A204.1 (cell line): ENCODE data around the gene C3orf20.

ENCODE experiments used
- FAIRE-seq: peaks from 2 replicates; lab custom pipeline; 2012; peaks lifted over from hg19 to GRCh38; lab: Jason Lieb, UNC

The C3orf20 gene

DNA sequence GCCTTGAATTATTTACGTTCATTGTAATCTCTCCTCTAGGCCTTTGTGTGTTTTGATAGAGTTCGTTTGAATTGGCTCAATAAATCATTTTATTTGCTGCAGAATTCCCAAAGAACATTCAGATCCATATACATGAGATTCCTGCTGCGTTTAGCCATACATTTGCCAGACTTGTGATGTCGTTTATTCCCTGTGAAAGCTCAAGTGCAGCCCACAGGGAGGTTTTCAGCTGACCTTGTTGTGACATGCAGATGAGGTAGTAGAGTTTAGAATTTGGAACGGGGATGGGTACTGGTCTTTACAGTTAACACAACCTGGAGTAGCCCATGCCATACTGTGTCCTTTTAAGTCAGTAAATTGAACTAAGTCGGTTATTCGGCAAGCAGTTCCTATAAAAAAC lies at the start of gene C3orf20:
Gene C3orf20 (plus strand): TSS at position 301 of the 400 bp plus-strand sequence. CDS start 7,573 bp downstream, outside the sequence.
- no peak for FAIRE-seq

DNA sequence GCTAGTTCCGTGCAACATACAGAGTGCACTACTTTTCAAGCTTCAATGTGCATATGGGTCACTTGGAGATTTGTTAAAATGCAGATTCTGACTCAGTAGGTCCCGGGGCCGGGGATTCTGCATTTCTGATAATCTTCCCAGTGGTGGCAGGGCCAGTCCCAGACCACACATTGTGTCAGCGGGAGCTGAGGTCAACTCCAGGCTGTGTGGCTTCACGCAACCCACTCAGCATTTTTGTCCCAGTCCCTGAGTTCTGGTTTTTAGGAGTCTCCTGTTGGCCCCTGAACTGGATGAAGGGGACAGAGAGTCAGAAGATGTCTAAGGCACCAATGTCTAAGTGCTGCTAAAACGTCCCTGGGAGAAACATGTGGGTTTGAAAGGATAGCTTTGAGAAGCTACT lies 49.5 kb upstream of the C3orf20 start:
- FAIRE-seq = no peak

DNA sequence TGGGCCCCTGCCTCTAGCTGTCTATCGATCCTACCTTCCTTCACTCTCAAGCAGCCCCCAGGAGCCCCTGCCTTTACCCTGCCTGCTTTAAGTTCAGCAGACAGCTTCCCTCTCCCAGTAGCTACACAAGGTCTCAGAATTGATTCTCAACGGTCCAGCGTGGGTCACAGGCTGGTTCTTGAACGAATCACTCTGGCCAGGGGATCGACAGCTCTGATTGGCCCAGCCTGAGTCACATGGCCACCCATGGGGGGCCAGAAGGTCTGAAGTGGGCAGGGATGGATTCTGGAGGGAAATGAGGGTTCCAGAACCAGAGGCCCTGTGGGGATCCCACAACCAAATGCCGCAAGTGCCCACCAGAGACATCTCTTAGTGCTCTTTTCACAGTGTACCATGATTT lies 47.1 kb upstream of the C3orf20 start:
- no peak for FAIRE-seq

DNA sequence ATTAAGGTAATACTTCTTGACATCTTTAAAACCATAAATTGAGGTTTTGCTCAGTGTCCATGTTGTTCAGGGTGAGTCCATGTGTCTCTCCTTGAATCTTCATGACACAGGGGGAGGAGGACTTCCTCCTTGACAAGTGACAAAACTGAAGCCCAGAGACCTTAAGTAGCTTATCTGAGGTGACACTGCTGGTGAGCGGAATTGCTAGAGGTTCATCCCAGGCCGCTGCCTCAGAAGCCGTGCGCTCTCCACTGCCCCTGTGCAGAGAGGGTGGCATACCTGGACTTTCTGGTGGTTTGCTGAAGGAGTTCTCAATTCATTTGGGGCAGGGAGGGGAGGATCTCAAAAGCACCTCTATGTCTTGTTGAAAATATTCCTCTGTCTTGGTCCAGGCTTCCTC lies 46.5 kb upstream of the C3orf20 start:
- FAIRE-seq = no peak

DNA sequence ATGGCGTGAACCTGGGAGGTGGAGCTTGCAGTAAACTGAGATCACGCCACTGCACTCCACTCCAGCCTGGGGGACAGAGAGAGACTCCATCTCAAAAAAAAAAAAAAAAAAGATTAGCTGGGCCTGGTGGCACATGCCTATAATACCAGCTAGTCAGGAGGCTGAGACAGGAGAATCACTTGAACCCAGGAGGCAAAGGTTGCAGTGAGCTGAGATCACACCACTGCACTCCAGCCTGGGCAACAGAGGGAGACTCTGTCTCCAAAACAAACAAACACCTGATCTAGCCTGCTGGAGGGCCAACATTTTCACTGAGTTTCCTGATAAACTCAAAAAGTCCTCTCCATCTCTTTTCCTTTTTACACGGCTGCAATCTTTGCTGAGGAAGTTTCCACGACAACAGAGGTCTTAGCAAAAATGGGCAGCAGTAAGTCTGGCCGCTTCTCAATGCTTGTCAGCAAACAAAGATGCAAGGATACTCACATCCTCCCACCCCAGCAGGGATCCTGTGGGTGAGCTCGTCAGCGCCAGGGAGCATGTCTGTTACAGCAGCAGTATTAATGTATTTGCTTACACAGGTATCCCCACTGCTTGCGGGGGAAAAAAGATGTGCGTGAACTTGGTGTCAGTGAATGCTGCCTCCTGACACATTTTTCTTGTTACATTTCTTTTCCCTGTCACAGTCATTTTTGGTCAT lies 44.4 kb upstream of the C3orf20 start:
- FAIRE-seq = no peak

DNA sequence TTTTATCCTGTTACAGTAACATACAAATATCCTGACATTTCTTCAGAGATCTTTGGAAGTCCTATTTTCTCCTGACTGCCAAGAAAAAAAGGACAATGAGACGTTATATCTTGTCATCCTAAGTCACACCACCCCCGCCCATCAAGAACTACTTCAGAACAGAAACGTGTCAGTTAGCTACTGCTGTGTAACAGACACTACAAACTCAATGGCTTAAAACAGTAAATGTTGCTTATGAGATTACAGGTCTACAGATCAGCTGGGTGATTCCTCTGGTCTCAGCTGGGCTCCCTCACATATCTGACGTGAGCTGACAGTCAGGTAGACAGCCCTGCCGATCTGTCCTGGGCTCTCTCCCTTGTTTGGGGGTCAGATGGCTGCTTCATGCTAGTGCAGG lies 43.8 kb upstream of the C3orf20 start:
- FAIRE-seq = no peak

DNA sequence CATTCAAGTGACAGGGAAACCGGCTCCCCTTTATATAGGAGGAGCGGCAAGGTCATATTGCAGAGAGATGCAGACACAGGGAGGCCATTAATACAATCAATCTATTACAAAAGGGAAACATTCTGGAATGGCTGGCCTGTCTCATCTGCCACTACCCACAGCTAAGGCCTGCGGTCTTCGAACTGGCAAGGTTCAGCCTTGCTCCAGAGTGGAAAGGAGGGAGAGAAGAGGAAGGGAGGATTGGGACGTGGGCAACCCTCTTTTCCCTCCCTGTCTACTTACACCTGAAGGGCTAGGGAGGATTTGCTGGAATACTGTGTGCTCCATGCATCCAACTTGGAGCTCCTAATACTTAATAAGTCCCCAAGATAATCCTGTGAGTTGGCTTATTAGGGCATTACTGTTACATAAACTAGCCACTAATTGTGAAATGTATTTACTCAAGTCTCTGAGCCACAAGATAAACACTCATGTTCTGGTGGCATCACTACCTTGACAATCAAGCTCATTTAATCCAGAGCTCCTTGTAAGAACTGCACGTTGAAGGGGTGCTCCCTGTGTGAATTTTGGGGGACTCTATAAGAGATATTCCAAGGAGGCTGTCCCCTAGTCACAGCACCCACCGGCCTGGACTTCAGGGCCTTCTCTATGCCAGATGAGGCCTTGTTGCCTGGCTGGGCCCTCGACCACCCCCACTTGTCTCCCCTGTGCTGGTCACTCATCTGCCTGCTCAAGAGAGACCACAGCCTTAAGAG lies 43.1 kb upstream of the C3orf20 start:
- no peak for FAIRE-seq

DNA sequence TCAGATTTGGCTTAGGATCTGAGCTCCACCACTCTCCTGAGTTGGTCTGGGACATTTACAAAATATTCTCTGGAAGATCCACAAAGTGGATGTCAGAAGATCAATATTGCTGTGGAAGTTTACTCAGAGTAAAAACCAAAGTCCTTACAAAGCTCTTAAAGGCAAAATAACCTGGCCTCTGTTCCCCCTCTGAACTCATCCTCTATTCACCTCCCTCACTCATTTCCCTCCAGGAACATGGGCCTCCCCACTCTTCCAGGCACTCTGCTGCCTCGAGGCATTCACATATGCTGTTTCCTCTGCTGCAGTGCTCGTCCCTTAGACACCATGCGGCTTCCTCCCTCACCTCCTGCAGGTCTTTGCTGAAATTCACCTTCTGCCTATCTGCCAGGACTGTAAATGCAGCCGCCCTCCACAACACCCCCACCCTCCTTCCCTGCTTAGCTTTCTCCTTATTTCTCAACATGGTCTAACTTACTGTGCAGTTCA lies 42.5 kb upstream of the C3orf20 start:
- no peak for FAIRE-seq

DNA sequence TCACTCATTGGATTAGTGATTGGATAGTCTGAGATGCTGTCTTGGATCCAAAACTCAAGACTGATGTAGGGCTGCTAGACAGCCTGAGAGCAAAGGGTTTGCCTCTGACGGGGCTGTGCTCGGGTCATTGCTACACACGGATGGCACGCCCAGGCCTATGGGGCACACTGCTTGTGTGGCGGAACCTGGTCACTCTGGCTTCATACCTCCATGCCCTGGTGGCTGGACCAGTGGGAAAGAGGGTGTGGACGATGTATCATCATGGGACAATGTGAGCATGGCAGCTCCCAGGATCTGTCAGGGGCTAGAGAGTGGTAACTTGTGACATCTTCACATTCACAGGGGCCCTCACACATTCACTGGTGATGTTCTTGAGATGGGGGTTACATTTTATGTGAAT lies 41.5 kb upstream of the C3orf20 start:
- FAIRE-seq = no peak

DNA sequence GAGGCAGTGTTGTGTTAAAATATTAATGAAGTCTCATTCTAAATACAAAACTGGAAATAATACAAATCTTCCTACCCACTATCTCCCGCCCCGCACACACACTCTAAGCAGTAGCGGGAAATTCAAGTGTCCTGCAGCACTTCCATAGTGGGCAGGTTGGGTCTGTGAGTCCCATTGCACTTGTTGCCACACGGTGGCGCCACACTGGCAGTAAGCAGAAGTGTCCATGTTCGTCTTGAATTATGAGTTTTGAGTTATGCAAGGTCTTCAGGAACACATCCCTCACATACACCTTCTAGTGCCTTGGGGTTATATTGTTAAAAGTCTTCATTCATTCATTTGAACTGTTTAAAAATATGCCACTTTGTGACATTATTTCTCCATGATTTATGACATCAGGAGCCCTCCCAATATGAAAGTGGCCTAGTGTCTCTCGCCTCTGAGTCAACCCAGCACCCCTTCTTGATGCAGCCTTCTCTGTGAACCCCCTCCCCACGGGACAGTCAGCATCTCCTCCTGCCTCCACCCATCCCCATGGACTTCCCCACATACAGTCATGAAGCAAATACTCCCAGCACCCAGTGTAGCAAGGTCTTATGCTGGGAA lies 41.0 kb upstream of the C3orf20 start:
- no peak for FAIRE-seq

DNA sequence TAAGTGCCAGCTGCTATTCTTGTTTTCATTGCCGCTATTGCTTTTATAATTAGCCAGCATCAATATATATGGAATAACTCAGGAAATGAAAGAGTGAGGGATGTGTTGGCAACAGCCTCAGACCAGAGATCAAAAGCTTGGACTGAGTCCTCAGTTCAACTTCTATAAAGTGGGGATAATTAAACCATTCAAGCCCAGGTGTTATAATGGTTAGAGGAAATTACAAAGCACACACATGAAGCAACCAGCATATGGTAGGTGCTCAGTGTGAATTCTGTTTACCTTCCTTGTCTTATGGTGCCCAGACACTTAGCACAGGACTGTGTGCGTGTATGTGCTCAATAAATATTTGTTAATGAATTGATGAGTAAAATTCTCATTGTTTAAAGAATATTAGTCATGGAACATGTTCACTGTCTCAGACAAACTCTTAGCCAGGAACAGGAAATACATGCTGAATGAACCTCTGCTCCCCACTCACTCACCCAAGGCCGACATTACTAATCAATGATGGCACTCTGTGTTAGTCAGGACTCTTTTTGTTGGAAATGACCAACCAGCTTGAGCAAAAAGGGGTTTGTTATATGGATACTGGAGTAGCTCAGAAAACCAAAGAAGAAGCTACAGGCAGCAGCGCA lies 40.1 kb upstream of the C3orf20 start:
- FAIRE-seq = no peak

DNA sequence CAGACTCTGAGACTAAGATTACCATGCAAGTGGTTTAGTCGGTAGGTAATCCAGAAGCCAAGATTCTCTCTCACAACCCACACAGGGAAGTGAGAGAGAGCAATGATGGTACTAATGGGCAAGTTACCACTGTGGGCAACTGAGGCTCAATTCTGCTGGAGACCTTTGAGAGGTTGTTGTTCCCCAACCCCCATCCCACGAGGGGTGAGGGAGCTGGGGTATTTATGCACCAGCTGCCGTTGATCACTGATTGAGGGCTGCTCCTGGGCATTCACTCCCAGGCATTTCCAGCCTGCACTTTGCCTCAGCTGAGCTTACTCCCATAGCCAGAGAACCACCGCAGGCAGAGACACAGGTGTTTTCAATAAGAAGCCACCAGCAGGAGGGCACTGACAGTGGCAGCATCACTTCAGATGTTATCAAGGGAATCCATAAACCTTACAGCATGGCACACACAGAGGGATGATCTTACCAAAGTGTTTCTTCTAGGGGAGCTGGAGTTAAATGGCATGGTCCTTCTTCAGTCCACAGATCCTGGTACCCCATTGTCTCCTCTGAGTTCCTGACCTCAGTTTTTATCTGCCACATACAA lies 38.3 kb upstream of the C3orf20 start:
- FAIRE-seq = no peak

DNA sequence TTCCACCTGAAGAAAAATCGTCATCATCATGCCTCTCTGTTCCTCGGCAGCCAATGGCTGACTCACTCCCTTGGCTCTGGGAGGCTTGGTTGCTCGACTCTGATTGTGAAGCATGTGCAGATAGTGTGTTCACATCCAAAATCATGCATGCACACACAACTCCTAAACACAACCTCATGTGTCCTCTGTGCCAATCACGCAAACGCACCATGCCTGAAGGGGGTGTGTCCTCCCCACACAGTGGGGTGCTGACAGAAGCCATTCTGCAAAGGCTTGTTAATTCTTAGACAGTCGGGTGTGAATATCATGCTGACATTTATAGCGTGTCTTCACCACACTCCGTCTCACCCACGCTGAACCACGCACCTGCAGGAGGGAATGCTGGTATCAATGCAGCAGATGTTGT lies 34.8 kb upstream of the C3orf20 start:
- no peak for FAIRE-seq

DNA sequence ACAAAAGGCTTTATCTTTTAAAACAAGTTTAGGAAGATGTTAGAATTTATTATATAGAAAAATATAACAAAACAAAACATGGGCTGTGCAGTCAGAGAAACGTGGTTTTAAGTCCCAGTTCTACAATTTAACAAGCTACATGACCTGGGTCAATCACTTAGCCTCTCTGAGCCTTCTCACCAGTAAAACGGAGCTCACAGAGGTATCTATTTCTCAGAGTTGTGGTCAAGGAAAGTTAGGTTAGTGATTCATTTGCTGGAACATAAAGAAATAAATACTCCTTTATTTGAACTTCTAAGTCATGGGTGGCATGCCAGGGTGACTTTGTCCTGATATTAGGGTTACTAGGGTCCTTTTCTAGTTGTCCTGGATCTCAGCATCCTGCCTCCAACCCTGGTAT lies 34.2 kb upstream of the C3orf20 start:
- FAIRE-seq = no peak

DNA sequence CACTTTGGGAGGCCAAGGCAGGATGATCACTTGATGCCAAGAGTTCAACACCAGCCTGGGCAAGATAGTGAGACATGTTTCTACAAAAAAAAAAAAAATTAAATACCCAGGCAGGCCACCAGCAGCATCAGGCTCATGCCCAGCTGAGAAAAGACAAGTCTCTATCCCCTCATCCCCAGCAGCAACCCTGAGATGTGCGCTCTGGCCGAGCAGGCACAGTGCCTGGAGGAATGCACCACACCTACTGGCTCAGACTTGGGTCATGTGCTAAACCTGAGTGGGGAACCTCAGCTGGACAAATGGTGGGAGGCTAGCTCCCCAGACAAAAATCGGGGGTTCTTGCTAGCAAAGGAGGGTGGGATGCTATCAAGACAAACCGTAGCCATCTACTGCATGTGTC lies 33.6 kb upstream of the C3orf20 start:
- no peak for FAIRE-seq

DNA sequence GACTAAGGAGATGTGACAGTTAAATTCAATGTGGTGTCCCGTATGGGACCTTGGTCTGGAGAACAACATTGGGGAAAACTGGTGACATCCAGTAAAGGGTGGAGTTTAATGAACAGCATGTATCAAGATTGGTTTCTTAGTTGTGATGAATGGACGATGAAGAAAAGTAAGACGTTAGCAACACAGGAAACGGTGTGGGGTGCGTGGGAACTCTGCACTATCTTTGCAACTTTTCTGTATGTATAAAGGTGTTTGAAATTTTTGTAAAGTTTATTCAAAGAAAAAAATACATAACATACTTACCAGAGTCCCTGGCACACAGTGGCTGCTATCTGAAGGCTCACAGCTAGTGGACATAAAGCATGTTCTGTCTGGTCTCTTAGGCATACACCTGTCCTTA lies 29.5 kb upstream of the C3orf20 start:
- no peak for FAIRE-seq

DNA sequence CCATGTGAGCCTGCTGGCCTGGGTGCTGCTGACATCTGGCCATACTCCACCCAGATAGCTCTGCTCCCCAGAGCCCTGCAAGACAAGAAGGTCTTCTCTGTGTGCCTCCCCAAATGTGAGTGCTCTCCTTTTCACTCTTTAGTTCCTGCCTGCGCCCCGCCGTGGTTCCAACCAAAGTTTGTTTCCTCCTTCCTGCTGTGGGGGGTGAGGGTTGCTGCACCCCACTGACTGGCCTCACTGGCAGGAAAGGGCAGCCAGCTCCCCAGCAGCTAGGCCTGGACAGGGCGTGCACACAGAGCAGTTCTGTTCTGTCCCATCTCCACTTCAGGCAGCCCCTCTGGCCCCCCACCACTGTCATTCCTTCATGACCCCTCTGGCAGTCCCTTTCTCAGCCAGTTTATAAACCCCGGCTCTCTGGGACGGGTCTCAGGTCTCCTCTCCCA lies 28.8 kb upstream of the C3orf20 start:
- FAIRE-seq = no peak

DNA sequence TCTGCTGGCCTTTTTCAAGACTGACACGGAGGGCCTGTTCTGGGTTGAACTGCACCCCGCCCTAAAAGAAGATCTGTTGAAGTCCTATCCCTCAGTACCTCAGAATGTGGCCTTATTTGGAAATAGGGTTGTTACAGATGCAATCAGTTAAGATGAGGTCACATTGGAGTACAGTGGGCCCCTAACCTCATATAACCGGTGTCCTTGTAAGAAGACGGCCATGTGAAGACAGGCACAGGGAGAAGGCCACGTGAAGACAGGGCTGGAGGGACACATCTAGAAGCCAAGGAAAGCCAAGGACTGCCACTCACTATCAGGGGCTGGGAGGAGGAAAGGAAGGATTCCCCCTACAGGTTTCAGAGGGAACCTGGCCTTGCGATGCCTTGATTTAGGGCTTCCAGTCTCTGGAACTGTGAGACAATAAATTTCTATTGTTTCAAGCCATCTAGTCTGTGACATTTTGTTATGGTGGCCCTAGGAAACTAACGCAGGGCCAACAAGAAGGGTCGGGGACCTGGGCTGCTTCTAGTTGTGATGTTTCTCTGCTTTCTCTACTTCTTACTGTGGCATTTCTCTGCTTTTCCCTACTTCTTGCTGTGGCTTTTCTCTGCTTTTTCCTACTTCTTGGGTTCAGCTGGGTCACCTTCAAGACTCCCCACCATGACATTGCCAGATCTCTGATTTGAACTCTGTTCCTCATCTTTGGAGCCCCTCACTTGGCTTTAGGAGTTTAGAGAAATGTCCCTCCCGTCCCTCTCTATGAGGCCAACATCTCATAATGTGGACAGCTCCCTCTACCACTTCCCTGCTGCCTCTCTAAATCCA lies 28.1 kb upstream of the C3orf20 start:
- no peak for FAIRE-seq

DNA sequence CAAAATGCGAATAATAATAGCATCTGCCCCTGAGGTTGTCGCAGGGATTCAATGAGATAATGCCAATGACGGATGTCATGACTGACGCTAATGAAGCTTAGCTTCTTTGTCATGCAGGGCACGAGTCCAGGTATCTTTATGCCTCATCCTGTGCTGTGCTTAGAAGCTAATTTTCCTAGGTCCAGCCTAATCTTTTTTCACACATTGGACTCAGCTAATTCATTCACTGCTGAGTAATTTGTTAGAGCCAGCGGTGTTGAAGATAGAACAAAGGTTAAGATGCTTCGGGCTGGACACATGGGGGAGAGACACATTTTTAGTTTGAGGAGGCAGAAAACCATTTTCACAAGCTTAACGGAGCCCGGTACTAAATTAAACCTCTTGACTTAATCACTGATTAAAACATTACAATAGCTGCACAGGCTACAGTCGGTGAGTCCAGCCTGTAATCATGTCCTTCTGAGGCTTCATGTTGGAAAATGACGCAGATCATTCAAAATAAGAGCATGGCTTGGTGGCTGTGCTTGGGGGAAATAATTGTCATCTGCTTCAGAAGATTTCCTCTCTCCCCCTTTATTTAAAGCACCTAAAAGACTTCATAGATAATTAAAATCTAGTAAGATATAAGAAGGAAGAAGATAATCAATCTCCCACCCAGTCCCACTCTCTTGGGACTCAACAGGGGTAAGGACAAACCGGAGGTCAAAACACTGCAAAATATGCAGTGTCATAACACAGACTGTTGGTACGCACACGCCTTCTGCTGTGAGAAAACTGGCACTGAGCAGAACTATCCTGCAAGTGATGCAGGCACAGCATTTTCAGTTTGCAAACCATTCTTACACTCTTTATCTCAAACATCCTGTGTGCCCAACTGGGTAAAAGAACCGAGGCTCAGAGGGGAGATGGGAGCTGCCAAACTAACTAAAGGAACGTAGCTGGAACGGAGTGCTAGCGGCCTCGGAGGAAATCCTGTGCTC lies 26.7 kb upstream of the C3orf20 start:
- FAIRE-seq = no peak

DNA sequence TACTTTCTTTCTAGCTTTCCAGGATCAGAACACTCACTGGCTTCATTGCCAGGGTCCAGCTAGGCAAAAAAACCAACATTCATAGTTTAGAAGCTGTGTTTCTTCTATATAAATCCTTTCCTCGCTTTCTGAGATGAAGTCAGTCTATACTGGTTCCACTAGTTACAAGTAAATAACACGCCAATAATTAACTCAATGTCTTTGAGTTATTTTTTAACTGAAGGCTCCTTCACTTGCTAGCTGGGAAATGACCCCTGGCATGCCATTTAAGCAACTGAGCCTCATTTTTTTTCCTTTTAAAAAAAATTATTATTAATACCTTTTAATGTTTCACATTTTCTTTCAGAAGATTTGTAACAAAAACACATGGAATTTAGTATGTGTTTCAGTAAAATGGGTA lies 25.5 kb upstream of the C3orf20 start:
- FAIRE-seq = no peak
